B cell (primary cell): ENCODE data around the gene CNMD. TPM values are rescaled to one million over a fixed set of nuclear protein-coding genes. Genes with fewer than 3 reads are reported as not detected.
"Not testable (repeated sequence)": the region's sequence is repeated elsewhere in the genome, so short reads cannot be mapped to it uniquely, and the experiment has no call there.

ENCODE experiments used
- ATAC-seq: fragments of 200-7000 bp; cut with Tn5 transposase; one replicate; pipeline ENCODE4 v1.10.0; 2021; ENCODE audit warnings: low read depth, mild to moderate bottlenecking, moderate number of reproducible peaks, moderate library complexity
- CTCF ChIA-PET: fragments of 350-600 bp; sonication (Branson Sonifier 250); formaldehyde crosslinking; loops from one replicate; lab custom pipeline; 2021; ENCODE audit warnings: antibody characterized with exemption, inconsistent platforms; lab: Charles Lee
- POLR2A ChIA-PET: fragments of 350-600 bp; sonication (Branson Sonifier 250); formaldehyde crosslinking; loops from one replicate; lab custom pipeline; 2021; ENCODE audit warnings: antibody characterized with exemption; lab: Charles Lee
- DNase-seq: peaks from one replicate; pipeline ENCODE4 v3.0.0; 2013
- H2AFZ ChIP-seq: 2 replicates; pipeline ENCODE4 v1.6.1; 2012; ENCODE audit warnings: mild to moderate bottlenecking, low read depth, low read length; ENCODE audit not compliant: insufficient read depth, poor library complexity, severe bottlenecking
- H3K27ac ChIP-seq, 2 donors: 1 replicate in 1 of 2; 2 replicates in 1 of 2; pipeline ENCODE4 v1.5.1; 2012 to 2013; ENCODE audit warnings: low read length in 2 of 2, mild to moderate bottlenecking in 2 of 2, moderate library complexity in 1 of 2
- H3K27me3 ChIP-seq, 4 experiments: fragments of 200-600 bp in 1 of 4; sonication (generic) in 1 of 4; replicated peaks in 1 of 4; 1 replicate in 2 of 4; 2 replicates in 2 of 4; pipeline versions ENCODE4 v1.6.1 to v1.7.0; 2013 to 2016; ENCODE audit warnings: low read length in 3 of 4, mild to moderate bottlenecking in 2 of 4, mixed read lengths in 1 of 4, moderate library complexity in 1 of 4; ENCODE audit not compliant: insufficient read depth in 4 of 4, control insufficient read depth in 3 of 4; ENCODE audit errors: control extremely low read depth in 1 of 4
- H3K36me3 ChIP-seq, 2 experiments: replicated peaks in 1 of 2; 1 replicate in 1 of 2; 2 replicates in 1 of 2; pipeline versions ENCODE4 v1.6.1 to v1.7.1; 2013; ENCODE audit warnings: low read length in 1 of 2; ENCODE audit not compliant: insufficient read depth in 2 of 2, control insufficient read depth in 1 of 2; ENCODE audit errors: control extremely low read depth in 1 of 2, extremely low read depth in 1 of 2
- H3K4me1 ChIP-seq, 2 donors: fragments of 200-600 bp in 1 of 2; sonication (generic) in 1 of 2; 1 replicate in 1 of 2; 2 replicates in 1 of 2; pipeline versions ENCODE4 v1.5.1 to v1.6.1; 2013 to 2017; ENCODE audit warnings: low read length in 2 of 2; ENCODE audit not compliant: control insufficient read depth in 2 of 2, insufficient read depth in 2 of 2
- H3K4me2 ChIP-seq: replicated peaks from 2 replicates; pipeline ENCODE3; 2012; ENCODE audit warnings: mild to moderate bottlenecking, low read depth, low read length; ENCODE audit not compliant: poor library complexity, severe bottlenecking
- H3K4me3 ChIP-seq, 5 experiments: fragments of 200-600 bp in 1 of 5; sonication (generic) in 1 of 5; 1 replicate in 3 of 5; 2 replicates in 2 of 5; pipeline versions ENCODE4 v1.5.1 to v1.7.0; 2011 to 2016; ENCODE audit warnings: low read length in 4 of 5, mild to moderate bottlenecking in 4 of 5, low read depth in 2 of 5, control low read depth in 1 of 5, moderate library complexity in 1 of 5; ENCODE audit not compliant: insufficient read depth in 1 of 5; ENCODE audit errors: control extremely low read depth in 1 of 5, extremely low read depth in 1 of 5
- H3K79me2 ChIP-seq: fragments of 200-600 bp; sonication (generic); one replicate; pipeline ENCODE4 v1.6.0; 2016; ENCODE audit warnings: low read length; ENCODE audit not compliant: control insufficient read depth, insufficient read depth
- H3K9ac ChIP-seq: fragments of 200-600 bp; sonication (generic); 2 replicates; pipeline ENCODE4 v1.6.1; 2017; ENCODE audit warnings: mild to moderate bottlenecking, low read length, moderate library complexity
- H3K9me3 ChIP-seq, 3 donors: one replicate each; pipeline versions ENCODE4 v1.6.1 to v1.7.1; 2013; ENCODE audit warnings: low read length in 2 of 3; ENCODE audit not compliant: control insufficient read depth in 2 of 3, insufficient read depth in 1 of 3; ENCODE audit errors: control extremely low read depth in 1 of 3
- H4K20me1 ChIP-seq: 2 replicates; pipeline ENCODE4 v1.6.0; 2012; ENCODE audit warnings: mild to moderate bottlenecking, low read length; ENCODE audit not compliant: insufficient read depth, control insufficient read depth, poor library complexity, severe bottlenecking
- H3K27ac Mint-ChIP-seq: one replicate; pipeline ENCODE4 v1.8.0; 2021; ENCODE audit warnings: mixed read lengths
- H3K27me3 Mint-ChIP-seq: one replicate; pipeline ENCODE4 v1.8.0; 2021; ENCODE audit warnings: mixed read lengths
- H3K4me1 Mint-ChIP-seq: one replicate; pipeline ENCODE4 v1.8.0; 2021; ENCODE audit warnings: mixed read lengths
- H3K4me3 Mint-ChIP-seq: one replicate; pipeline ENCODE4 v1.8.0; 2021; ENCODE audit warnings: mixed read lengths
- H3K9me3 Mint-ChIP-seq: one replicate; pipeline ENCODE4 v1.8.0; 2022; ENCODE audit warnings: mixed read lengths; ENCODE audit not compliant: insufficient read depth
- EZH2 ChIP-seq: IDR thresholded peaks from 2 replicates; pipeline ENCODE4 v1.6.1; 2012; ENCODE audit warnings: borderline replicate concordance, low read depth, mild to moderate bottlenecking, moderate library complexity, low read length; ENCODE audit not compliant: insufficient read depth, poor library complexity, severe bottlenecking
- WGBS: methylation state at CpG from one replicate; pipeline ENCODE4 v1.1.5; 2013; ENCODE audit warnings: missing lambda C conversion rate; ENCODE audit not compliant: insufficient coverage; 5-methylcytosine and 5-hydroxymethylcytosine counted together
- intact Hi-C: fragments of 100-400 bp; cut with micrococcal nuclease; formaldehyde crosslinking; loops from one replicate; pipeline ENCODE4 v1.10.0; 2022
- polyA plus RNA-seq: library from polyadenylated mRNA; depleted of rRNA; stranded (reverse); fragments of >200 nt; gene quantifications from 2 replicates; pipeline ENCODE4 v1.2.3, GENCODE V29; 2012
- total RNA-seq, 2 donors: library from RNA; stranded (reverse); fragments of 120-200 nt in 1 of 2; gene quantifications; 1 replicate in 1 of 2; 2 replicates in 1 of 2; pipeline versions ENCODE4 v1.2.3 to v1.2.4, GENCODE V29; 2013 to 2022

Gene CNMD
- total and polyA plus RNA-seq, 2 donors (not counting 1 experiment from before 2014, with no cell fraction given): not detected

DNA sequence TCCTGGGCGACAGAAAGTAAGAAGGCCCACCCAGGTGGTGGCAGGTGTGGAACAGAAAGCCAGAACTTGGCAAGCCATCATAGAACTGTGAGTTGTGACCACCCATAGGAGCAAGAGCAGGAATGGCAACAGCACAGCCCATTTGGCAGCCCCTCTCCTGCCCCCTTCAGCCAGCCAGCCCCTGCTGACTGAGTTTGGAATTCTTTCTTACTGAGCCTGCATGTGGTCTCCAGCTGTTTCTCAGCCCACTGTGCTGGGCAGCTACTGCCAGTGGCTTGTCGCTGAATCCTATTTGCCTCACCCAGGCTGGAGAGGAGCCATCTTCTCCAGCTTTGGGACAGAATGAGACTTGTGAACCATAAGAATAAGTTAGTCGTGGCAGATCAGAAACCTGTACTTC, 28.3 kb downstream of the CNMD start:
- Histone ChIP-seq H2AFZ (no peak overlapping the region), H3K27me3 (no peaks in the 10 kb centered on the region), H3K9ac (no peak overlapping the region), H3K4me3 (no peak overlapping the region), H3K4me2 (no peak overlapping the region), H3K27ac (no peak overlapping the region), H3K79me2 (no peaks in the 10 kb centered on the region), H3K36me3 (no peaks in the 10 kb centered on the region), H3K4me1 (no peaks in the 10 kb centered on the region), H3K9me3 (no peaks in the 10 kb centered on the region), H4K20me1 (no peaks in the 10 kb centered on the region)
- intact Hi-C loops: no loop called here
- Mint-ChIP-seq H3K27ac (no peak overlapping the region), H3K27me3 (peaks cover 3% of the 10 kb centered on the region), H3K4me1 (no peaks in the 10 kb centered on the region), H3K9me3 (peaks cover 2% of the 10 kb centered on the region), H3K4me3 (no peak overlapping the region)
- ATAC-seq (no peak), DNase-seq (no peak)
- WGBS: 100% methylated on average over 2 of the region's 3 CpGs
- no peak for TF ChIP-seq EZH2
- CTCF ChIA-PET: interaction anchor here (0.7 kb wide), 1 partner anchor 88 kb away, joined by 3 read pairs; no protein-coding TSS in a partner anchor
- POLR2A ChIA-PET: no interaction called here

DNA sequence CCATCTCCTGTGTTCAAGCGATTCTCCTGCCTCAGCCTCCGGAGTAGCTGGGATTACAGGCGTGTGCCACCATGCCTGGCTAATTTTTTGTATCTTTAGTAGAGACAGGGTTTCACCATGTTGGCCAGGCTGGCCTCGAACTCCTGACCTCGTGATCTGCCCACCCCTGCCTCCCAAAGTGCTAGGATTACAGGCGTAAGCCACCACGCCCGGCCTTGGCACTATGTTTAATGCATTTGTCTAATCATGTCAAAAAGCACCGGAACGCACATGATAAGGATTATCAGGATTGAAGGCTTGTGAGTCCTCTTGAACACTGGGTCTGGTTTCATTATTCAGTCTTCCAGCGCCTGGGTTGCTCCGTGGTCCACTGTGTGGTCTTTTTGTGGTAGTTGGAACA, 31.4 kb downstream of the CNMD start:
- H3K4me1 Mint-ChIP-seq, POLR2A ChIA-PET, H3K9me3 ChIP-seq, H3K27ac ChIP-seq, H3K4me2 ChIP-seq, H3K27me3 Mint-ChIP-seq, H3K27me3 ChIP-seq, H3K36me3 ChIP-seq, H3K9me3 Mint-ChIP-seq, H2AFZ ChIP-seq, intact Hi-C loops, H3K27ac Mint-ChIP-seq, H3K4me1 ChIP-seq, H3K4me3 Mint-ChIP-seq, H3K79me2 ChIP-seq, ATAC-seq, DNase-seq, H4K20me1 ChIP-seq, H3K4me3 ChIP-seq, H3K9ac ChIP-seq, CTCF ChIA-PET: not testable (repeated sequence)
- WGBS: 94% methylated on average over 6 of the region's 12 CpGs
